Smooth muscle cell (in vitro differentiated cells): ENCODE results near the gene PGBD5. TPM values are rescaled to one million over a fixed set of nuclear protein-coding genes. Genes with fewer than 3 reads are reported as not detected.

Experiments
- DNase-seq: peaks from one replicate; lab custom pipeline; 2025; ENCODE audit not compliant: unreplicated experiment; lab: John Stamatoyannopoulos, UW
- H2AFZ ChIP-seq: fragments of 200-600 bp; sonication (generic); 2 replicates; pipeline ENCODE4 v1.6.0; 2016; ENCODE audit warnings: antibody characterized with exemption, low read depth, mild to moderate bottlenecking
- H3F3A ChIP-seq: fragments of 200-600 bp; sonication (generic); 2 replicates; pipeline ENCODE4 v1.6.0; 2017; ENCODE audit warnings: antibody characterized with exemption, low read depth
- H3K27ac ChIP-seq: fragments of 200-600 bp; sonication (generic); 2 replicates; pipeline ENCODE4 v1.5.1; 2016; ENCODE audit warnings: low read depth, mild to moderate bottlenecking
- H3K27me3 ChIP-seq: fragments of 200-600 bp; sonication (generic); 2 replicates; pipeline ENCODE4 v1.6.1; 2016; ENCODE audit warnings: low read depth, mild to moderate bottlenecking
- H3K36me3 ChIP-seq: fragments of 200-600 bp; sonication (generic); 2 replicates; pipeline ENCODE4 v1.5.1; 2016; ENCODE audit warnings: low read depth
- H3K4me1 ChIP-seq: fragments of 200-600 bp; sonication (generic); 2 replicates; pipeline ENCODE4 v1.5.1; 2016; ENCODE audit warnings: low read depth
- H3K4me2 ChIP-seq: fragments of 200-600 bp; sonication (generic); 2 replicates; pipeline ENCODE4 v1.6.0; 2016; ENCODE audit warnings: mild to moderate bottlenecking
- H3K4me3 ChIP-seq: fragments of 200-600 bp; sonication (generic); 2 replicates; pipeline ENCODE4 v1.5.1; 2016; ENCODE audit warnings: mild to moderate bottlenecking
- H3K79me2 ChIP-seq: fragments of 200-600 bp; sonication (generic); 2 replicates; pipeline ENCODE4 v1.6.0; 2016; ENCODE audit warnings: low read depth, mild to moderate bottlenecking
- H3K9ac ChIP-seq: fragments of 200-600 bp; sonication (generic); 2 replicates; pipeline ENCODE4 v1.6.0; 2016; ENCODE audit warnings: low read depth
- H3K9me3 ChIP-seq: fragments of 200-600 bp; sonication (generic); replicated peaks from 2 replicates; pipeline ENCODE4 v1.5.1; 2016; ENCODE audit warnings: low read depth
- H4K20me1 ChIP-seq: fragments of 200-600 bp; sonication (generic); 2 replicates; pipeline ENCODE4 v1.6.0; 2016; ENCODE audit warnings: low read depth
- CTCF ChIP-seq: fragments of 200-600 bp; sonication (generic); IDR thresholded peaks from 2 replicates; pipeline ENCODE4 v1.5.1; 2017; ENCODE audit warnings: borderline replicate concordance, mild to moderate bottlenecking, antibody characterized with exemption; ENCODE audit not compliant: insufficient read depth, poor library complexity, severe bottlenecking
- WGBS: methylation state at CpG from one replicate; pipeline ENCODE4 v1.1.7; 2016; ENCODE audit warnings: low lambda C conversion rate; 5-methylcytosine and 5-hydroxymethylcytosine counted together
- polyA plus RNA-seq: library from polyadenylated mRNA; unstranded; fragments of >200 nt; fragmentation: Nextera tagmentation; extraction: Ambion mirVana; gene quantifications from 2 replicates; pipeline ENCODE4 v1.2.1, GENCODE V29; 2016
- total RNA-seq: library from RNA; depleted of rRNA; stranded (reverse); fragments of >200 nt; gene quantifications from 2 replicates; pipeline ENCODE4 v1.2.3, GENCODE V29; 2014

The PGBD5 gene
- total and polyA plus RNA-seq, 2 experiments from 2014 or later: 0.83 to 0.94 TPM

GRCh38 chr1:230399321-230400006 lies 26.7 kb downstream of the PGBD5 start:
- no peaks in the 10 kb centered on the region for H3K36me3 ChIP-seq
- H3K79me2 ChIP-seq: no peaks in the 10 kb centered on the region
- H3K4me1 ChIP-seq: no peaks in the 10 kb centered on the region
- H3K9me3 ChIP-seq: no peaks in the 10 kb centered on the region
- TF ChIP-seq CTCF: no peak
- H3K9ac ChIP-seq: no peak overlapping the region
- no peak overlapping the region for H3K27ac ChIP-seq
- no peak for DNase-seq
- no peaks in the 10 kb centered on the region for H4K20me1 ChIP-seq
- H3F3A ChIP-seq: no peaks in the 10 kb centered on the region
- no peaks in the 10 kb centered on the region for H3K27me3 ChIP-seq
- H3K4me2 ChIP-seq: no peak overlapping the region
- H2AFZ ChIP-seq: no peak overlapping the region
- no peak overlapping the region for H3K4me3 ChIP-seq
- 95% methylated on average over 22 of the region's 22 CpGs for WGBS

GRCh38 chr1:230398856-230399255 lies 27.3 kb downstream of the PGBD5 start:
- no peaks in the 10 kb centered on the region for H3F3A ChIP-seq
- H3K9ac ChIP-seq: no peak overlapping the region
- H3K27ac ChIP-seq: no peak overlapping the region
- H2AFZ ChIP-seq: no peak overlapping the region
- 97% methylated on average over 8 of the region's 8 CpGs for WGBS
- H3K4me1 ChIP-seq: no peaks in the 10 kb centered on the region
- H3K36me3 ChIP-seq: no peaks in the 10 kb centered on the region
- no peak for DNase-seq
- no peak overlapping the region for H3K4me2 ChIP-seq
- no peak for TF ChIP-seq CTCF
- H3K9me3 ChIP-seq: no peaks in the 10 kb centered on the region
- H4K20me1 ChIP-seq: no peaks in the 10 kb centered on the region
- no peaks in the 10 kb centered on the region for H3K79me2 ChIP-seq
- H3K27me3 ChIP-seq: no peaks in the 10 kb centered on the region
- no peak overlapping the region for H3K4me3 ChIP-seq

GRCh38 chr1:230396966-230397365 lies 29.2 kb downstream of the PGBD5 start:
- Histone ChIP-seq H2AFZ (no peak overlapping the region), H3K79me2 (no peaks in the 10 kb centered on the region), H3K4me3 (no peak overlapping the region), H4K20me1 (no peaks in the 10 kb centered on the region), H3K9me3 (no peaks in the 10 kb centered on the region), H3K4me2 (no peak overlapping the region), H3K27ac (no peak overlapping the region), H3F3A (no peaks in the 10 kb centered on the region), H3K4me1 (peaks cover 3% of the 10 kb centered on the region), H3K27me3 (no peaks in the 10 kb centered on the region), H3K9ac (no peak overlapping the region), H3K36me3 (no peaks in the 10 kb centered on the region)
- no peak for DNase-seq
- no peak for TF ChIP-seq CTCF
- WGBS: 97% methylated on average over 10 of the region's 10 CpGs

GRCh38 chr1:230395932-230396331 lies 30.2 kb downstream of the PGBD5 start:
- Histone ChIP-seq H3K4me3 (no peak overlapping the region), H3K4me2 (no peak overlapping the region), H2AFZ (no peak overlapping the region), H3F3A (no peaks in the 10 kb centered on the region), H3K9me3 (no peaks in the 10 kb centered on the region), H3K79me2 (no peaks in the 10 kb centered on the region), H3K27me3 (no peaks in the 10 kb centered on the region), H4K20me1 (no peaks in the 10 kb centered on the region), H3K27ac (no peak overlapping the region), H3K9ac (no peak overlapping the region), H3K36me3 (no peaks in the 10 kb centered on the region), H3K4me1 (peaks cover 14% of the 10 kb centered on the region)
- DNase-seq: no peak
- no peak for TF ChIP-seq CTCF
- WGBS: no CpG with 5 or more reads among the region's 1 CpG
